DMS 273 (cell line): ENCODE data around the gene CFD.

Experiments used
- DNase-seq: peaks from one replicate; lab custom pipeline; 2025; ENCODE audit not compliant: unreplicated experiment; lab: John Stamatoyannopoulos, UW

The CFD gene

GRCh38 chr19:903266-903797 is 43.9 kb downstream of the CFD start:
- no peak for DNase-seq

- no peak for DNase-seq
Observed at GRCh38 chr19:904545-904944, 45.1 kb downstream of the CFD start.

- DNase-seq = no peak
Observed at GRCh38 chr19:906480-906879, 47.0 kb downstream of the CFD start.

GRCh38 chr19:907183-907853 is 47.9 kb downstream of the CFD start:
- no peak for DNase-seq

- no peak for DNase-seq
Observed at GRCh38 chr19:911197-912033, 52.0 kb downstream of the CFD start.

- peak; percentile 77 for DNase-seq
Observed at GRCh38 chr19:912181-913079, 53.0 kb downstream of the CFD start.
